ENCODE measurements around the gene CALHM5.

DNA sequence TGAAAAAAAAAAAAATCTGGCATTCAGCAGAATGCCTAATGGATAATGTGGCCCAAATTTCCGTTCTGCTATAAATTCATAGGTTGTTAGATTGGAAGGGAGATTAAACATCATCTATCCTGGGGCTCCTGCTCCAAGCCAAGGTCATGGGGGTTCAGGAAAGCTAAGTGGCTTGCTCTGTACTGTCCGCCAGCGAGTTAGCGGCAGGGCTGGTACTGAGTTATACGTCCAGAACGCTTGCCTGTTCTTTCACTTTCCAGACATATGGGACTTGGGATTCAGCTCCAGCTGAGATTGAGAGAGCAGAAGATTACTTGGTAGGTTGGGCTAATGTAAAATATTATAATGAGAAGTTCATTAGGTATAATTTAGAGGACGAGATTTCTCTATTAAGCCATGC lies 60.7 kb downstream of the CALHM5 start:
- TF ChIP-seq CTCF (IDR thresholded peaks at IDR 0.05; ENCODE audit: insufficient read depth, low read depth, low read length) (no peak), EZH2 (IDR thresholded peaks at IDR 0.05; ENCODE audit: insufficient read depth, low read length) (no peak)
